Activated CD4-positive, alpha-beta T cell treated with anti-CD3 and anti-CD28 coated beads, Interleukin-2, amount 10 ng/mL, durations not matched to agents 24 days and 14 days (primary cell): ENCODE results near the gene RBBP4. TPM values are rescaled to one million over a fixed set of nuclear protein-coding genes. Genes with fewer than 3 reads are reported as not detected.
"Not testable (repeated sequence)": the region's sequence is repeated elsewhere in the genome, so short reads cannot be mapped to it uniquely, and the experiment has no call there.

Experiments used
- DNase-seq: peaks from one replicate; pipeline ENCODE4 v3.0.0; 2022
- H3K27ac Mint-ChIP-seq: one replicate; pipeline ENCODE4 v1.8.0; 2022; ENCODE audit warnings: mild to moderate bottlenecking, mixed read lengths
- H3K27me3 Mint-ChIP-seq: one replicate; pipeline ENCODE4 v1.8.0; 2022; ENCODE audit warnings: mixed read lengths
- H3K36me3 Mint-ChIP-seq: one replicate; pipeline ENCODE4 v1.8.0; 2022; ENCODE audit warnings: low read depth, mild to moderate bottlenecking, mixed read lengths
- H3K4me1 Mint-ChIP-seq: one replicate; pipeline ENCODE4 v1.8.0; 2021; ENCODE audit warnings: mixed read lengths
- H3K4me3 Mint-ChIP-seq: one replicate; pipeline ENCODE4 v1.8.0; 2022; ENCODE audit warnings: mild to moderate bottlenecking, moderate library complexity, mixed read lengths
- H3K9me3 Mint-ChIP-seq: one replicate; pipeline ENCODE4 v1.8.0; 2021; ENCODE audit warnings: mixed read lengths
- intact Hi-C: fragments of 100-400 bp; cut with micrococcal nuclease; formaldehyde crosslinking; loops from one replicate; pipeline ENCODE4 v1.15.1; 2023
- total RNA-seq: library from RNA; stranded (reverse); gene quantifications from 2 replicates; pipeline ENCODE4 v1.2.3, GENCODE V29; 2022

The RBBP4 gene
- total RNA-seq, 1 donor from 2014 or later: 329 TPM

DNA sequence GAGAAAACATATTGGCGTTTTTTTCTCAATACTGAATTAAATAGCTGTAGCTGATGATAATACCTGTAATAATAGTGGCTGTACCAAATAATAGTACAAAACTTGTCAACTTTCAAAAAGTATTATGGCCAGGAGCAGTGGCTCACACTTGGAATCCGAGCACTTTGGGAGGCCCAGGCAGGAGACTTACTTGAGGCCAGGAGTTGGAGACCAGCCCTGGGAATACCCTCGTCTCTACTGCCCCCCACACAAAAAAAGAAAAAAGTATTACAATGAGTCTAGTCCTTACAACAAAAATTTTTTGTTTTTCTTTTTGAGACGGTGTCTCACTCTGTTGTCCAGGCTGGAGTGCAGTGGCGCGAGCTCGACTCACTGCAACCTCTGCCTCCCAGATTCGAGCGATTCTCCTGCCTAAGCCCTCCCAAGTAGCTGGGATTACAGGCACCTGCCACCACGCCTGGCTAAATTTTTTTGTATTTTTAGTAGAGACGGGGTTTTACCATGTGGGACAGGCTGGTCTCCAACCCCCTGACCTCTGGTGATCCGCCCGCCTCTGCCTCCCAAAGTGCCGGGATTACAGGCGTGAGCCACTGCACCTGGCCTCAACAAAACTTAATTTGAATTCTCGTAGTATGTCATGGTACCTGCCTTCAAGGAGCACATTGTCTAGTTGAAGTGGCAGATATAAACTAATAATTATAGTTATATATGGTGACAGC, 1.4 kb downstream of the RBBP4 start:
- DNase-seq: no peak
- peaks cover 41% of the 10 kb centered on the region for H3K4me1 Mint-ChIP-seq
- intact Hi-C loops: loop anchor here (10.0 kb wide), 1 partner anchor 1588 kb away; the partner anchor contains the start of gene PUM1
- H3K36me3 Mint-ChIP-seq: peaks cover 52% of the 10 kb centered on the region
- H3K9me3 Mint-ChIP-seq: no peaks in the 10 kb centered on the region
- H3K27ac Mint-ChIP-seq: peak overlapping the region; percentile 100
- H3K27me3 Mint-ChIP-seq: no peaks in the 10 kb centered on the region
- H3K4me3 Mint-ChIP-seq: peak overlapping the region; percentile 99

DNA sequence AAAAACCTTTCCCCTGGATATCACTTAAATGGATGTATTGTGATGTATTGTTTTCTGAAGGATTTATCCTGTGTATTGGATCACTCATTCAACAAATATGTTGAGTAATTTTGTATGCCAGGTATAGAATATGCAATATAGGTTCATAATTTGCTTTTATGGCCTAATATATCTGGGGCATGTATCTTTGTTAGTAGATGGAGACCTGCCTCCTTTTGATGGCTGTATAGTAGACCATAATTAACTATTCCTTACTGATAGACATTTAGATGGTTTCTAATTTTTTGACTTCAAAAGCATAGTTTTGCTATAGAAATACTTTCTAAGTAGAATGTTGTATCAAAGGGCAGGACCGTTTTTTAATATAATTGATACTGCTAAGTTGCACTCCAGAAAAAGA, 8.6 kb downstream of the RBBP4 start:
- DNase-seq: no peak
- H3K4me1 Mint-ChIP-seq: peaks cover 20% of the 10 kb centered on the region
- intact Hi-C loops: loop anchor here (10.0 kb wide), 1 partner anchor 1595 kb away; the partner anchor contains the start of gene PUM1
- H3K36me3 Mint-ChIP-seq: peaks cover 73% of the 10 kb centered on the region
- H3K4me3 Mint-ChIP-seq: no peak overlapping the region
- no peaks in the 10 kb centered on the region for H3K9me3 Mint-ChIP-seq
- no peaks in the 10 kb centered on the region for H3K27me3 Mint-ChIP-seq
- H3K27ac Mint-ChIP-seq: no peak overlapping the region

DNA sequence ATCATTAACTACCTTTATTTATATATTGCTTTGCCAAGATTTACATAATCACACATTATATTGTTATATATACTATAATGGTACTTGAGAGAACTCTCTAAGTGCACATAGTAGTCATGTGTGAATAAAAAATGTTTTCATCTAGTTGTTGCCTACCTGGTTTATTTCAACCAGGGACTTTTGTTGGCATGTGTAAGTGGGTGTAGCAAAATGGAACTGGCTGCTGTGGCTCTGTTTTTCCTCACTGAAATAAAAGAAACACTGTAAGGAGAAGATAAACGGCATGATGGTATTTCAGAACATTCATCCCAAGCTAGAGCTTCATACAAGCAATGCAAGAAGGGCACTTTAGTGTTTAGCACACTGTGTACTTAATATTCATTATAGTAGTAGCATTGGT, 14.9 kb downstream of the RBBP4 start:
- Mint-ChIP-seq H3K36me3 (peaks cover 54% of the 10 kb centered on the region), H3K27me3 (no peaks in the 10 kb centered on the region), H3K4me3 (no peak overlapping the region), H3K4me1 (peaks cover 2% of the 10 kb centered on the region), H3K27ac (no peak overlapping the region), H3K9me3 (no peaks in the 10 kb centered on the region)
- intact Hi-C loops: no loop called here
- DNase-seq: no peak

DNA sequence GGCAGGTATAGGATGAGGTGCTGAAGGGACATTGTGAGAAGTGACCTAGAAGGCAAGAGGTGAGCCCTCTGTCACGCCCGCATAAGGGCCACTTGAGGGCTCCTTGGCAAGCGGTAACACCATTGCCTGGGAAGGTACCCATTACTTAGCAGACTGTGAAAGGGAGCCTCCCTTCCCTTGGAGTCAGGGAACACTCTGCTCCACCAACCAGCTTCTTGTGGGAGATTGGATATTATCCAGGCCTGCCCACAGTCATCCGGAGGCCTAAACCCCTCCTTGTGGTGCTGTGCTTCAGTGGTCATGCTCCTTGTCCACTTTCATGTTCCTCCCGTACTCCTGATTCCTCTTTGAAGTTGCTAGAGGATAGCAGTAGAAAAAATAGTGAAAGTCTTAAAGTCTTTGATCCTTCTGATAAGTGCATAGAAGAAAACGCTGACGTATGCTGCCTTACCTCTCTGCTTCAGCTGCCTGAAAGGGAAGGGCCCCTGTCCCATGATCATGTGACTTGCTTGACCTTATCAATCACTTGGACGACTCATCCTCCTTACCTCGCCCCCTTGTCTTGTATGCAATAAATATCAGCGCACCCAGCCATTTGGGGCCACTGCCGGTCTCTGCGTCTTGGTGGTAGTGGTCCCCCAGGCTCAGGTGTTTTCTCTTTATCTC, 16.0 kb downstream of the RBBP4 start:
- no peaks in the 10 kb centered on the region for H3K27me3 Mint-ChIP-seq
- intact Hi-C loops: no loop called here
- H3K4me1 Mint-ChIP-seq: peaks cover 2% of the 10 kb centered on the region
- no peak overlapping the region for H3K4me3 Mint-ChIP-seq
- H3K36me3 Mint-ChIP-seq: peaks cover 51% of the 10 kb centered on the region
- H3K9me3 Mint-ChIP-seq: no peaks in the 10 kb centered on the region
- DNase-seq: no peak
- H3K27ac Mint-ChIP-seq: no peak overlapping the region

DNA sequence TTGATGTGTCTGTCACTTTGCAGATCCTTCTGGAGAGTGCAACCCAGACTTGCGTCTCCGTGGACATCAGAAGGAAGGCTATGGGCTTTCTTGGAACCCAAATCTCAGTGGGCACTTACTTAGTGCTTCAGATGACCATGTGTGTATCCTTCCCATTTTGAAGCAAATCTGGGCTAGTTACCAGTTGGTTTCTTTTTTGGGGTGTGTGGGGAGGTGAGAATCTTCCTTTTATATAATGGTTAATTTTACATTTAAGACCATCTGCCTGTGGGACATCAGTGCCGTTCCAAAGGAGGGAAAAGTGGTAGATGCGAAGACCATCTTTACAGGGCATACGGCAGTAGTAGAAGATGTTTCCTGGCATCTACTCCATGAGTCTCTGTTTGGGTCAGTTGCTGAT, 17.7 kb downstream of the RBBP4 start:
- H3K27ac Mint-ChIP-seq, H3K4me3 Mint-ChIP-seq, H3K4me1 Mint-ChIP-seq, DNase-seq, H3K27me3 Mint-ChIP-seq, H3K9me3 Mint-ChIP-seq, intact Hi-C loops: not testable (repeated sequence)
- peaks cover 63% of the 10 kb centered on the region for H3K36me3 Mint-ChIP-seq

DNA sequence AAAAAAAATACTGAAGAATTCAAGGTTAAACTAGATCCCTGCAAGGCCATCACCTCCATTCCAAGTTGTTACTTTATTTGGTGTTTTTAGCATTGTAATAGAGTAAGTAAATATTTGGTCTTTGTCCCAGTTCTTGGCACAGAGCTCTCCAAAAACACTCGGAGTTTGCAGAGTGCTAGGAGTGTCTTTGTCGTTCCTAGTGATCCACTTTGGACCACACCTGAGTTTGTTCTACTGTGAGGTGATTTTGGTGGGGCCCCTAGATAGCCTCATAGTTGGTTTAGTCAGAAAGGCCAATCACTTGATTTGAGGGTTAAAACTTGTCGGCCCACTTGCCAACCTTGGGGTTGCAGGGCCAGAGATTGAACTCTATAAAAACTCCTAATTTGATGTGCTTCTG, 25.9 kb downstream of the RBBP4 start:
- Mint-ChIP-seq H3K27me3 (no peaks in the 10 kb centered on the region), H3K9me3 (no peaks in the 10 kb centered on the region), H3K36me3 (peaks cover 77% of the 10 kb centered on the region), H3K4me1 (no peaks in the 10 kb centered on the region), H3K27ac (no peak overlapping the region), H3K4me3 (no peak overlapping the region)
- no peak for DNase-seq
- intact Hi-C loops: no loop called here

DNA sequence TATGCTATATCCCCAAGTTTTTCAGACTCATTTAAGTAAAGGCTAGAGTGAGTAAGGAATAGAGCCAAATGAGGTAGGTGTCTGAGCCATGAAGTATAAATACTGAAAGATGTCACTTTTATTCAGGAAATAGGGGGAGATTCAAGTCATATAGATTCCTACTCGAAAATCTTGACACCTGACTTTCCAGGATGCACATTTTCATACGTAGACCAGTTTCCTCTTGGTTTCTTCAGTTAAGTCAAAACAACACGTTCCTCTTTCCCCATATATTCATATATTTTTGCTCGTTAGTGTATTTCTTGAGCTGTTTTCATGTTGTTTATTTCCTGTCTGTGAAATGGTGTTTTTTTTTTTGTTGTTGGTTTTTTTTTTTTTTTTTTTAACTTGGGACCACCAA, 29.0 kb downstream of the RBBP4 start:
- DNase-seq, H3K27me3 Mint-ChIP-seq, H3K4me1 Mint-ChIP-seq, H3K9me3 Mint-ChIP-seq, intact Hi-C loops, H3K4me3 Mint-ChIP-seq, H3K27ac Mint-ChIP-seq: not testable (repeated sequence)
- H3K36me3 Mint-ChIP-seq: peaks cover 71% of the 10 kb centered on the region

DNA sequence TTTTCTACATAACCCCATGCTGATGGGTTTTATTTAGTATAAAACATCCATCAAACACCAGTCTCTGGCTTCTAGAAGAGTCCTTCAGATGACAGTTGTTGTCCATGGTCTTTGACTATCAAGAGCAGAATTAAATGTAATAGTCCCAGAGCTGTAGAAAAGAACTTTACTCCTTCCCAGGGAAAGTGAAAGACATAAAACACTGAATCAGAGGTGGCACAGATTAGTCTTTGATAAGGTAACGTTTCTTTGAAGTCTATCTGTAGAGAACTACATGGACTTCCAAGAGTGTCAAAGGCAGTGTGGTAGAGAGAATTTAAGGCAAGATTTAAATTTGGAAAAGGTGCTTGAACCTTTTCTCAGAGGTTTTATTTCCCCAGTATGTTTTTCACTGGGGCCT, 29.6 kb downstream of the RBBP4 start:
- Mint-ChIP-seq H3K27me3 (no peaks in the 10 kb centered on the region), H3K27ac (no peak overlapping the region), H3K9me3 (no peaks in the 10 kb centered on the region), H3K4me3 (no peak overlapping the region), H3K36me3 (peaks cover 73% of the 10 kb centered on the region), H3K4me1 (peaks cover 2% of the 10 kb centered on the region)
- intact Hi-C loops: no loop called here
- DNase-seq: no peak

DNA sequence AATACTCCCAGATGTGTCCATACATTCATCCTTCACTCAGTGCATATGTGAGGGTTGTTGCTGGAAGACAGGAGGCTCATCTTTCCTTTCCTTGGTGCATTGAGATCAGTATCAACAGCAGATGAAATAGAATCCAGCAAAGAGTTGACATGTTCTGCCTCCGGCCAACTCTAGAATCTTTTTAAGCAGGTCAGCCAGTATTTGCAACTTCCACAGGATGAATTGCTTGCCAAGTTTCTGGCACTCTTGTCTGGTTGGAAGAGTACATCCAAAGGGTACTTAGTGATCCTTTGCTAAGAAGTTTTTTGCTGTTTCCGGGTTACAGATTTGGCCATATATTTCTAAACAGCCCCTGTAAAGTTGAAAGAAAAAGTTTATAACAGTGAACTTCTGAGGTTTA, 30.5 kb downstream of the RBBP4 start:
- DNase-seq: no peak
- Mint-ChIP-seq H3K4me1 (peaks cover 2% of the 10 kb centered on the region), H3K27me3 (no peaks in the 10 kb centered on the region), H3K27ac (no peak overlapping the region), H3K9me3 (no peaks in the 10 kb centered on the region), H3K36me3 (peaks cover 69% of the 10 kb centered on the region), H3K4me3 (no peak overlapping the region)
- intact Hi-C loops: no loop called here

DNA sequence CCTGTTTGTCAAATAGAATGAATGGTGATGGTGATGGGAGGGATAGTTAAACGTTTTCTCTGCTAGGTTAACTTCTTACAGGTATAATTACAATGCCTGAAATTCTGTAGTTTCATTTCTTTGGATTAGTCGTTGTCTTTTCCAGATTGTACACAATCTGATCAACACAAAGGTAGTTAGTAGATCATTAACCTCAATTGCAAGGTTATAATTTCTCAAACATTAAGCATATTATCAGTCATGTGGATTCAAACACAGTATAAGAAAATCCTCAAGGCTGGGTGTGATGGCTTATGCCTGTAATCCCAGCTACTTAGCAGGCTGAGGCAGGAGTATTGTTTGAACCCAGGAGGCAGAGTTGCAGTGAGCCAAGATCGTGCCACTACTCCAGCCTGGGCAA, 31.0 kb downstream of the RBBP4 start:
- no peaks in the 10 kb centered on the region for H3K9me3 Mint-ChIP-seq

DNA sequence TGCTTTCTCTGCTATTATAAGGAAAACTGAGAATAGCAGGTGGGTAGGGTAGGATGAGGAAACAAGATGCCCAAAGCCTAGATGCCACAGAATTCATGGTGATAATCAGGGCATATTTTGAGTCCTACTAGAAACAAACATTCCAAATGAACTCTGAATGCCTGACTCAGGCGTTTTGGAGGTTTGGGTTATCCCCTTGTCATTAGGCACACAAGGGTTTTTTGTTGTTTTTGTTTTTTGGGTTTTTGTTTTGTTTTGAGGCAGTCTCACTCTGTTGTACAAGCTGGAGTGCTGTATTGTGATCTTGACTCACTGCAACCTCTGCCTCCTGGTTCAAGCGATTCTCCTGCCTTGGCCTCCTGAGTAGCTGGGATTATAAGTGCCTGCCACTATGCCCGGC, 32.4 kb downstream of the RBBP4 start:
- no peak overlapping the region for H3K4me3 Mint-ChIP-seq
- peak overlapping the region; percentile 45 for H3K27ac Mint-ChIP-seq
- no peaks in the 10 kb centered on the region for H3K9me3 Mint-ChIP-seq
- peaks cover 57% of the 10 kb centered on the region for H3K36me3 Mint-ChIP-seq
- DNase-seq: no peak
- H3K27me3 Mint-ChIP-seq: no peaks in the 10 kb centered on the region
- H3K4me1 Mint-ChIP-seq: peaks cover 2% of the 10 kb centered on the region
- intact Hi-C loops: no loop called here

More for the DNA sequence above, 31.0 kb downstream of the RBBP4 start:
- intact Hi-C loops: no loop called here
- Mint-ChIP-seq H3K27ac (no peak overlapping the region), H3K36me3 (peaks cover 66% of the 10 kb centered on the region), H3K27me3 (no peaks in the 10 kb centered on the region), H3K4me3 (no peak overlapping the region), H3K4me1 (peaks cover 2% of the 10 kb centered on the region)
- DNase-seq: no peak

DNA sequence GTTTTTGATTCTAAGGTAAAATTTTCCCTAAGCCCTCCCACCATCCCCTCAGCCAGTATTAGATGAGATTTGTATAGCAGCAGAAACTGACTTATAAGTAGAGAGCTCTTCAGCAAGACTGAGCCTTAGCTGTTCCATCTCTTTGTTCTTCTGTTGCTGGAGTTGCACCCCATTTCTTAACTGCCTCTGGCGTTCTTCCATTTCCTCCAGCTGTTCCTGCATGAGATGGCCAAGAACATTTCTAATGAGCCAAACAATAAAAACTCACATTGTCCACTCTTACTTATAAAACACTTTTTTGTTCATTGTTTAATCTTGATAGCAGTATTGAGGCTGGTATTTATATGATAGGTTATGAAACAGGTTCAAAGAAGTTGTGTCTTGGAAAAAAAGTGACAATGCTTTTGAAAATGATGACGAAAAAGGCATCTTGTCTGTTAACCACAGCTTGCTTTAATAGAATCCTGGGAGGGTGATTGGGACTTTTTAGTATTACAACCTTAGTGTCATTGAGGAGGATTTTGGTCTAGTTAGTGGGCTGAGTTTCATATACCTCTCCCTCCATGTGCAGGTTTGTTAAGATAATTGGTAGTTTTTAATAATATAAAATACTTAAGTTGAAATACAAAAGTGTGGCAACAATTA, 33.3 kb downstream of the RBBP4 start:
- no peak for DNase-seq
- peak overlapping the region; percentile 45 for H3K27ac Mint-ChIP-seq

DNA sequence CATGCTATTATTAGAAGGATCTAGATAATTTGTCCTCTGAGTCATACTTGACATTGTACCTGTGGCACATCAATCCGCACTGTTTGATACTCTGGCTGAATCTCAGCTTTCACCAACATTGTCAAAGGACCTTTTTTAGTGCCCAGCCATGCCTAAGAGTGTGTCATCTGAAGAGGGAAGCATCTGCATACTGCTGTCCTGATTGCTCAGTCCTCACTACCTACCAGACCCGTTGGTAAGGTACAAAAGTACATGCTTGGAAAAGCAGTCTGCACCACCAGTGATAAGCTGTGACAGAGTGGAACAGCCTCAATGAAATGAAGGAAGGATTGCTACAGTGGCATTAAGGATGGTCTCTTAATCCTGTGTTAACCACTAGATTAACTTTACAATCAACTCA, 34.5 kb downstream of the RBBP4 start:
- intact Hi-C loops: no loop called here
- Mint-ChIP-seq H3K27me3 (no peaks in the 10 kb centered on the region), H3K27ac (no peak overlapping the region), H3K4me1 (peaks cover 2% of the 10 kb centered on the region), H3K9me3 (no peaks in the 10 kb centered on the region), H3K36me3 (peaks cover 42% of the 10 kb centered on the region), H3K4me3 (no peak overlapping the region)
- DNase-seq: no peak

More for the DNA sequence above, 33.3 kb downstream of the RBBP4 start:
- no peak overlapping the region for H3K4me3 Mint-ChIP-seq
- peaks cover 52% of the 10 kb centered on the region for H3K36me3 Mint-ChIP-seq
- no peaks in the 10 kb centered on the region for H3K9me3 Mint-ChIP-seq
- no peaks in the 10 kb centered on the region for H3K27me3 Mint-ChIP-seq
- intact Hi-C loops: no loop called here
- H3K4me1 Mint-ChIP-seq: peaks cover 2% of the 10 kb centered on the region

DNA sequence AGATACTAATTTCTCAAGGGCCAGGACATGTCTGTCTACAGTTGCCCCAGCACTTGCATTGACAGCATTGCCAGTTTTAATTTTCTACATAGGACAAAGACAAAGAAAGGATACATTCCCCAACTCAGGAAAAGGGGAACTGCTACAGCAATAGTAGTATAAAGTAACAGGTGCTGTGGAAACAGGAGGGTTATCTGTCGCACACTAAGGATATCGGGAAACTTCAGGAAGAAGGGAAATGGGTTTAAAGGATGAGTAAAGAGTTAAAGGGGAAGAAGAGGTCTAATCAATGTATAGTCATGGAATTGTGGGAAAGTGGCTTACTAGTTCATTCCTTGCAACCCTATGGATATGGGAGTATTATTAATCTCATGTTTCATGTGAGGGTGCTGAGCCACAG, 35.4 kb downstream of the RBBP4 start:
- intact Hi-C loops: no loop called here
- no peak overlapping the region for H3K27ac Mint-ChIP-seq
- no peaks in the 10 kb centered on the region for H3K9me3 Mint-ChIP-seq
- no peak for DNase-seq
- peaks cover 2% of the 10 kb centered on the region for H3K4me1 Mint-ChIP-seq
- H3K36me3 Mint-ChIP-seq: peaks cover 33% of the 10 kb centered on the region
- no peaks in the 10 kb centered on the region for H3K27me3 Mint-ChIP-seq
- H3K4me3 Mint-ChIP-seq: no peak overlapping the region
